ENCODE measurements around the gene HENMT1.
"Not testable (repeated sequence)": the region's sequence is repeated elsewhere in the genome, so short reads cannot be mapped to it uniquely, and the experiment has no call there.

HENMT1 gene

DNA sequence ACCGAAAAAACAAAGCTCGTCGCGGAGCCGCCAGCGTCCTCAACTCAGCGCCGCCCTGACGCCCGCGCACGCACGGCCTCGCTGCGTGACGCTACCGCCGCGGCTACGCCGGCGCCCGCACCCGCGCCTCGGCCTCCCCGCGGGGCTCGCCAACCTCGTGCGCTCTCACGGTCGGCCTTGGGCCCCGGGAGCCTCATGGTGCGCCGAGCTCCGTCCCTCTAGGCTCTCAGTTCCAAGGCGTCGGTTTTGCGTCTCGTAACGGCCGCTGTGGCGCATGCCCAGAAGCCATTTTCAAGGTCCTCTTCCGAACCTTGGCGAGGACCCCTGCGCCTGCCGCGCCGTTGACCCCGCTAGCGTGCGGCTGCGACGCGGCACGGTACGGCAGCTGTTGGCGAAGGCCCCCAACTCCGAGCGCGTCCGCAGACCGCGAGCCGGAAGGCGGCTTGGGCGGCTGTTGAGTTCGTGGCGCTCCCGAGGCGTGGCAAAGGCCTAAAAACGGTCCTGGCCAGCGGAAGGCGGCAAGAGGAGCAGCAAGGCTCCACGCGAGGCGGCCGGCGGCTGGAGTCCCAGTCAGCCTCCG, at the start of gene HENMT1:
Gene HENMT1, minus strand, starts transcription at position 64 of the 580 bp plus-strand sequence. CDS start 1,209 bp downstream, outside the sequence.
- peak; percentile 36 to 38 for DNase-seq (ENCODE audit: low read depth in 2 of 2)

DNA sequence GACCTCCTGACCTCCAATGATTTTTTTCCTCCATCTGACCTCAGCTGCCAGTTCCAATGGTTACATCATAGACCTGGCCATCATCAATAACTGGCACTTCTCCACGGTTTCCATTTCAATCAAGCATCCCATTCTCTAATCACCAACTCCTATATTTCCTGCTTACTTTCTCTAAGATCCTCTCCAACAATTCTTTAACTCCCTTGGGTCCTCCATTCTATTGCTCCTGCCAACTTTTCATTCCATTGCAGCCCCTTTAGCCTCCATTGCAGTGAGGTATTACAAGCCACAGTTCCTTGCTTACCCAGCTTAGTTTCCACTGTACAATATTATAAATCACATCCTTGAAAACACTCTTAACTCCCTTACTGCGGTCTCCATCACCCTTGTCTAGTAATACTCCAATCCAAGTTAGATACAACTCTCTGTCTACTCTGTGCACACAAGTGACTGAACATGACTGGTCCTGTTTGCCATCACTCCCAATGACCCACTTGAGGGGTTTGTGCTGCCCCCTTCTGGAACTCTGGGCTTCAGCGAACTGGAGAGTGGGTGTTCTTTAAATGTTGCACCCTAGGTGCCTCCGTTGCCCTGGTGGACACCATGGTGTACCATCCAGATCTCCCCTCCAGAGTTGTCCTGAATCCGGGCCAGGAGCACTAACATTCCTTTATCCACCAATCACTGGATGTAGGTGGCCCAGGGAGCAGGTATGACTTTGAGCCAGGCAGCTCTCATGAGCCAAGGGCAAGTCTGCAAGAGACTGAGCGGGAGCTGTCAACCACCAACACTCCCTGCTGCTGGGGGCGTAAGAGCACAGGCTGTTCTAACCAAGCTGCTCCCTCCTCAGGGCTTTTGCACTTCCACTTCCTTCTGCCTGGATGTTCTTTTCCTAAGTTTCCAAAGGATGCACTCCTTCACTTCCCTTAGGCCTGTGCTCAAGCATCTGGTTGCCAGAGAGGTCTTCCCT, 48.1 kb upstream of the HENMT1 start:
- peak in 1 of 2 experiments; percentile 28 for DNase-seq (ENCODE audit: low read depth in 2 of 2)

DNA sequence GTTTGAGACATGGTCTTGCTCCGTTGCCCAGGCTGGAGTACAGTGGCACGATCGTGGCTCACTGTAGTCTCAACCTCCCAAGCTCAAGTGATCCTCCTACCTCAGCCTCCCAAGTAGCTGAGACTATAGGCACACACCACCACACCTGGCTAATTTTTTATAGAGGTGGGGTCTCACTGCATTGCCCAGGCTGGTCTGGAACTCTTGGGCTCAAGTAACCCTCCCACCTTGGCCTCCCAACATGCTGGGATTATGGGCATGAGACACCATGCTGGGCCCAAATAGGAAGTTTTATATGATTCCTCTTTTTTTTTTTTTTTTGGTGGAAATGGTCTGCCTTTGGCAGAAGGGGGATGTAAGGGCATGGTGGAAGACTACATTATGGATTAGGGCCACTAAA, 45.8 kb upstream of the HENMT1 start:
- no peak for DNase-seq (ENCODE audit: low read depth in 2 of 2)

- no peak for DNase-seq (ENCODE audit: low read depth in 2 of 2)
Measured at GRCh38 chr1:108704496-108704895, 43.6 kb upstream of the HENMT1 start.

DNA sequence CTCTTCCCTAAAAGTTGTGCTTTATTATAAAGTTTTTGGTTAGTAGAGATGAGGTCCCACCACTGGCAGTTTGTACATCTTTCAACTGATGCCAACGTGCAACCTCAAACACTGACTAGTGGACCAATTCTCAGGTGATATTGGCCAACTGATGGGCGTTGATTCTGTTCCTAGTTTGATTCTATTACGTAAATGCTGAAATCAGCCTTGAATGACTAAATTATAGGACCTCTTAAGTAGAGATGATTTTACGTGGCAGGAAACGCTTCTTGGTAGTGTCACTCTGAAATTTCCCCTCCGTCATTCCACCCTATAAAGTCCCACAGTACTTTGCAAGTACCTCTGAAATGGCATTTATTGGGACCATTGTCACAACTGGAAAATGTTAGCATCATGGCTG, 43.0 kb upstream of the HENMT1 start:
- no peak for DNase-seq (ENCODE audit: low read depth in 2 of 2)

GRCh38 chr1:108702109-108702508, 41.2 kb upstream of the HENMT1 start:
- DNase-seq (ENCODE audit: low read depth in 2 of 2), result not testable (repeated sequence)

GRCh38 chr1:108701176-108701849, 40.4 kb upstream of the HENMT1 start:
- DNase-seq (ENCODE audit: low read depth in 2 of 2), result no peak

DNA sequence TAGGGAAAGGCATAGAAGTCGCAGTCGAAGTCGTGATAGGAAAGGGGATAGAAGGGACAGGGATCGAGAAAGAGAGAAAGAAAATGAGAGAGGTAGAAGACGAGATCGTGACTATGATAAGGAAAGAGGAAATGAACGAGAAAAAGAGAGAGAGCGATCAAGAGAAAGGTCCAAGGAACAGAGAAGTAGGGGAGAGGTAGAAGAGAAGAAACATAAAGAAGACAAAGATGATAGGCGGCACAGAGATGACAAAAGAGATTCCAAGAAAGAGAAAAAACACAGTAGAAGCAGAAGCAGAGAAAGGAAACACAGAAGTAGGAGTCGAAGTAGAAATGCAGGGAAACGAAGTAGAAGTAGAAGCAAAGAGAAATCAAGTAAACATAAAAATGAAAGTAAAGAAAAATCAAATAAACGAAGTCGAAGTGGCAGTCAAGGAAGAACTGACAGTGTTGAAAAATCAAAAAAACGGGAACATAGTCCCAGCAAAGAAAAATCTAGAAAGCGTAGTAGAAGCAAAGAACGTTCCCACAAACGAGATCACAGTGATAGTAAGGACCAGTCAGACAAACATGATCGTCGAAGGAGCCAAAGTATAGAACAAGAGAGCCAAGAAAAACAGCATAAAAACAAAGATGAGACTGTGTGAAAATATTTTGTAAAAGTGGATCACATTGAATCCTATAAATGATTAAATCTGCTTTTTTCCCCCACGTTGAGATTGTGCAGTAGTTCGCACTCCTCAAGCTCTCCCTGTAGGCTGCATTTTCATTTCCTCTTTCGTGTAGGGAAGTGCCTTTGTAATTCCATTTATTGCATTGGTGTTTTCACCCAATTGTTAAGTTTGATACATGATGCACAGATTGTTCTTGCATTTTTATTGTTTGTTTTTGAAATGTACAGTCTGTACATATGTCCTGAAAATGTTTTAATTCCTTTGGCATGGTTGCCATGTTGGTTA, 38.8 kb upstream of the HENMT1 start:
- no peak for DNase-seq (ENCODE audit: low read depth in 2 of 2)

- no peak for DNase-seq (ENCODE audit: low read depth in 2 of 2)
Measured at GRCh38 chr1:108695535-108695934, 34.6 kb upstream of the HENMT1 start.

GRCh38 chr1:108692724-108693655, 32.1 kb upstream of the HENMT1 start:
- peak in 1 of 2 experiments; percentile 29 for DNase-seq (ENCODE audit: low read depth in 2 of 2)

GRCh38 chr1:108691942-108692723, 31.2 kb upstream of the HENMT1 start, which contains the start of gene PRPF38B:
Gene PRPF38B (plus strand): TSS chr1:108692310. CDS start chr1:108692592, 282 bp downstream.
- peak; percentile 64 to 68 for DNase-seq (ENCODE audit: low read depth in 2 of 2)

- DNase-seq (ENCODE audit: low read depth in 2 of 2), result no peak
Measured at GRCh38 chr1:108691128-108691941, 30.4 kb upstream of the HENMT1 start.

- peak; percentile 61 to 73 for DNase-seq (ENCODE audit: low read depth in 2 of 2)
Measured at GRCh38 chr1:108686614-108687313, 25.9 kb upstream of the HENMT1 start.

DNA sequence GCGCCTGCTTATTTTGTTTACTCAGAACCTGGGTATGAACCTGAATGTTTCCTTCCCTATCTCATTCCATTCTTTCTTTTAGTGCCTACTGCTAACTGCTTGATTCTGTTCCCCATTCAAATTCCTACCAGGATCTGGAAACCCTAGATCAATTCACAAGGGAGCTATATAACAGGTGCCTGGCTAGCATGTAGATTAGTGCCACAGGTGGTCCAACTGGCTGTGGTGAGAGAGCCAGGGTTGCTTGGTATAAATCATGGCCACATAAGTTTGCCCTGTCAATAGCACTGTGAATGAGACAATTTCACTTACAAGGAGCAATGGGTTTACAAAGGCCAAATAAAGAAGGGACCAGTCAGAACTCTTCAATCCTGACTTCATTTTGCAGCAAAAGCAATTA, 24.6 kb upstream of the HENMT1 start:
- DNase-seq (ENCODE audit: low read depth in 2 of 2), result no peak

GRCh38 chr1:108681701-108682100, 20.8 kb upstream of the HENMT1 start:
- DNase-seq (ENCODE audit: low read depth in 2 of 2), result not testable (repeated sequence)

GRCh38 chr1:108679586-108680213, 18.8 kb upstream of the HENMT1 start:
- no peak for DNase-seq (ENCODE audit: low read depth in 2 of 2)

- DNase-seq (ENCODE audit: low read depth in 2 of 2), result no peak
Measured at GRCh38 chr1:108678706-108679105, 17.8 kb upstream of the HENMT1 start.
